Transverse colon (tissue), 4 donors: ENCODE results near the gene HDAC9. TPM values are rescaled to one million over a fixed set of nuclear protein-coding genes. Genes with fewer than 3 reads are reported as not detected.

Experiments used
- DNase-seq: peaks from one replicate; pipeline ENCODE4 v3.0.0-alpha.2; 2019
- H3K27ac ChIP-seq, 4 donors: fragments of 200-600 bp; sonication (generic); 2 replicates each; pipeline ENCODE4 v1.5.1; 2016 to 2018; ENCODE audit warnings: inconsistent platforms in 4 of 4
- H3K27me3 ChIP-seq: fragments of 200-600 bp; sonication (generic); 2 replicates; pipeline ENCODE4 v1.5.1; 2017; ENCODE audit warnings: inconsistent platforms
- H3K36me3 ChIP-seq, 4 donors: fragments of 200-600 bp; sonication (generic); 2 replicates each; pipeline ENCODE4 v1.5.1; 2017 to 2019; ENCODE audit warnings: inconsistent platforms in 4 of 4
- H3K4me1 ChIP-seq, 4 donors: fragments of 200-600 bp; sonication (generic); 2 replicates each; pipeline ENCODE4 v1.5.1; 2017 to 2020; ENCODE audit warnings: inconsistent platforms in 4 of 4
- H3K4me3 ChIP-seq, 4 donors: fragments of 200-600 bp; sonication (generic); 1 replicate in 1 of 4; 2 replicates in 3 of 4; pipeline versions ENCODE4 v1.5.1 to v1.6.1; 2017 to 2019; ENCODE audit warnings: inconsistent platforms in 4 of 4
- H3K9me3 ChIP-seq, 2 donors: fragments of 200-600 bp; sonication (generic); 2 replicates each; pipeline ENCODE4 v1.5.1; 2017 to 2019; ENCODE audit warnings: inconsistent platforms in 2 of 2
- EP300 ChIP-seq: sonication (generic); formaldehyde crosslinking; IDR thresholded peaks from one replicate; pipeline ENCODE4 v1.6.1; 2017; ENCODE audit warnings: antibody characterized with exemption, low read depth
- POLR2A ChIP-seq: fragments of 450-650 bp; IDR thresholded peaks from one replicate; pipeline ENCODE4 v1.6.1; 2016; ENCODE audit warnings: antibody characterized with exemption, mild to moderate bottlenecking, moderate library complexity
- POLR2AphosphoS5 ChIP-seq, 3 donors: sonication (generic); formaldehyde crosslinking; IDR thresholded peaks; one replicate each; pipeline ENCODE4 v1.6.1; 2016; ENCODE audit warnings: antibody characterized with exemption in 3 of 3
- WGBS, 2 donors: methylation state at CpG; one replicate each; pipeline ENCODE4 v1.1.5; 2018; ENCODE audit warnings: low coverage in 1 of 2; 5-methylcytosine and 5-hydroxymethylcytosine counted together
- in situ Hi-C, 4 donors: fragments of 200-750 bp; cut with MboI; loops; one replicate each; pipeline versions ENCODE4 v1.15.0 to v1.15.1; 2017; ENCODE audit warnings: low sequenced_read_pairs in 3 of 4, low pct_ligation_motif_present in 1 of 4, low pct_unique_long_range_greater_than_20kb in 1 of 4
- intact Hi-C: fragments of 100-400 bp; cut with DNase I; formaldehyde crosslinking; loops from one replicate; pipeline ENCODE4 v1.15.1; 2023; ENCODE audit warnings: low total_unique reads
- total RNA-seq, 4 donors: library from RNA; depleted of rRNA; stranded (reverse); fragments of >200 nt; gene quantifications; one replicate each; pipeline ENCODE4 v1.1.0, GENCODE V29; 2016
- TF ChIP-seq, protein P1 (sequence below), 5 experiments: fragments of 200-600 bp in 3 of 5; fragments of 450-650 bp in 2 of 5; sonication (generic) in 3 of 5; IDR thresholded peaks; 1 replicate in 2 of 5; 2 replicates in 3 of 5; pipeline ENCODE4 v1.5.1; 2016 to 2017; ENCODE audit warnings: antibody characterized with exemption in 5 of 5, inconsistent platforms in 3 of 5, mild to moderate bottlenecking in 2 of 5, moderate library complexity in 1 of 5

The HDAC9 gene
- total RNA-seq, 4 donors from 2014 or later, result 6.0 to 47.5 (median 33.7) TPM

DNA sequence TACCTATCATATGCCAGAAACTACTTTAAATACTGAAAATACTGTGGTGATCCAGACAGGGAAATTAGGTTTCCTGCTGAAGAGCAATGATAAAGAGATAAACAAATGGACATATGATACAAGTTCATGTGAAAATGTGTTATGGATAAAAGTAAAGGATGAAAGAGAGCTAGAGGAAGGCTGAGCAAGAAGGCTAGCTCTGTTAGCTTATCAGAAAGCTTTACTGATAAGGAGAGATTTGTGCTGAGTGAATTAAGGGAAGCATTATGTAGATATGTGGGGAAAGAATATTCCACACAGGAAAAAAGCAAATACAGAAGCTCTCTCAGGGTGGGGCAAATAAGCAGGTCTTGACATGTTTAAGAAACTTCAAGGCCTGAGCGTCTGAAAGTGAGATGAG is 308.4 kb downstream of the HDAC9 start:
- Histone ChIP-seq H3K36me3 (no peaks in the 10 kb centered on the region), H3K27ac (no peak overlapping the region), H3K4me3 (no peak overlapping the region), H3K4me1 (no peaks in the 10 kb centered on the region), H3K27me3 (no peaks in the 10 kb centered on the region), H3K9me3 (no peaks in the 10 kb centered on the region)
- intact Hi-C loops (no loop called here), in situ Hi-C loops (no loop called here)
- no peak for TF ChIP-seq POLR2AphosphoS5 (IDR thresholded peaks at IDR 0.05)
- no peak for TF ChIP-seq EP300
- 73 to 82% methylated on average over 1 of the region's 1 CpG for WGBS, 2 donors
- no peak for DNase-seq

DNA sequence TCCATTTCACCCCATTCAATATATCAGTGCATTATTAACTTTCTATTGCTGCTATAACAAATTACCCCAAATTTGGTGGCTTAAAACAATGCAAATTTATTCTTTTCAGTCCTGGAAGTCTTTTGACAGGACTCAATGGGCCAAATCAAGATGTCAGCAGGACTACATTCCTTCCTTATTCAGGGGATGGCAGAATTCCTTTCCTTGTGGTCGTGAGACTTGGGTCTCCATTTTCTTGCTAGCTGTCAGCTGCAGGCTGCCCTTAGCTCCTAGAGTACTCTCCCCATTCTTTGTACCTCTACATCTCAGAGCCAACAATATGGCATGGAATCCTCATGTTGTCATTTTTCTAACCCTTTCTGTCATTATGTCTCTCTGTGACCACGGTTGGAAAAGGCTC is 310.6 kb downstream of the HDAC9 start:
- intact Hi-C loops (no loop called here), in situ Hi-C loops (no loop called here)
- no peak for DNase-seq
- Histone ChIP-seq H3K27ac (no peak overlapping the region), H3K4me1 (no peaks in the 10 kb centered on the region), H3K27me3 (no peaks in the 10 kb centered on the region), H3K4me3 (no peak overlapping the region), H3K9me3 (no peaks in the 10 kb centered on the region), H3K36me3 (no peaks in the 10 kb centered on the region)
- 76 to 80% methylated on average over 1 to 2 of the region's 2 CpGs for WGBS, 2 donors
- TF ChIP-seq EP300 (no peak), POLR2AphosphoS5 (IDR thresholded peaks at IDR 0.05) (no peak), POLR2A (no peak)
- TF ChIP-seq, protein P1, sequence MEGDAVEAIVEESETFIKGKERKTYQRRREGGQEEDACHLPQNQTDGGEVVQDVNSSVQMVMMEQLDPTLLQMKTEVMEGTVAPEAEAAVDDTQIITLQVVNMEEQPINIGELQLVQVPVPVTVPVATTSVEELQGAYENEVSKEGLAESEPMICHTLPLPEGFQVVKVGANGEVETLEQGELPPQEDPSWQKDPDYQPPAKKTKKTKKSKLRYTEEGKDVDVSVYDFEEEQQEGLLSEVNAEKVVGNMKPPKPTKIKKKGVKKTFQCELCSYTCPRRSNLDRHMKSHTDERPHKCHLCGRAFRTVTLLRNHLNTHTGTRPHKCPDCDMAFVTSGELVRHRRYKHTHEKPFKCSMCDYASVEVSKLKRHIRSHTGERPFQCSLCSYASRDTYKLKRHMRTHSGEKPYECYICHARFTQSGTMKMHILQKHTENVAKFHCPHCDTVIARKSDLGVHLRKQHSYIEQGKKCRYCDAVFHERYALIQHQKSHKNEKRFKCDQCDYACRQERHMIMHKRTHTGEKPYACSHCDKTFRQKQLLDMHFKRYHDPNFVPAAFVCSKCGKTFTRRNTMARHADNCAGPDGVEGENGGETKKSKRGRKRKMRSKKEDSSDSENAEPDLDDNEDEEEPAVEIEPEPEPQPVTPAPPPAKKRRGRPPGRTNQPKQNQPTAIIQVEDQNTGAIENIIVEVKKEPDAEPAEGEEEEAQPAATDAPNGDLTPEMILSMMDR (IDR thresholded peaks at IDR 0.05), result no peak

DNA sequence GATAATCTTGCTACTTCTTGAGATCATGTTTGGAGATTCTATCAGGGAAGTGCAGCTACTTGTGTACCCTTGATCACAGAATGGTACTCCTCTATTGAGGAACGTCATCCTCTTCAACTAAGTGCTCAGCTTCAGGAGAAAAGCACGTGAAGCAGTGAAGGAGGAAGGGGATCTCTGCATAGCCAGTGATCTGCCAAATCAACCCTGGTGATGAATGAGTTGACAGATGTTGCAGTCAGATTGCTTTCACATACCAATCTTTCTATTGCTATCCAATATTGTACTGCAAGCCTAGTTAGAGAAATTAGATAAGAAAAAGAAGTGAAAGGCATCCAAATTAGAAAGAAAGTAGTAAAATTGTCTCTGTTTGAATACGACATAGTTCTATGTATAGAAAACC is 312.5 kb downstream of the HDAC9 start:
- whole genome bisulfite sequencing, 2 donors, result 81 to 82% methylated on average over 3 of the region's 3 CpGs
- no peak overlapping the region for H3K4me3 ChIP-seq
- in situ Hi-C loops, result no loop called here

DNA sequence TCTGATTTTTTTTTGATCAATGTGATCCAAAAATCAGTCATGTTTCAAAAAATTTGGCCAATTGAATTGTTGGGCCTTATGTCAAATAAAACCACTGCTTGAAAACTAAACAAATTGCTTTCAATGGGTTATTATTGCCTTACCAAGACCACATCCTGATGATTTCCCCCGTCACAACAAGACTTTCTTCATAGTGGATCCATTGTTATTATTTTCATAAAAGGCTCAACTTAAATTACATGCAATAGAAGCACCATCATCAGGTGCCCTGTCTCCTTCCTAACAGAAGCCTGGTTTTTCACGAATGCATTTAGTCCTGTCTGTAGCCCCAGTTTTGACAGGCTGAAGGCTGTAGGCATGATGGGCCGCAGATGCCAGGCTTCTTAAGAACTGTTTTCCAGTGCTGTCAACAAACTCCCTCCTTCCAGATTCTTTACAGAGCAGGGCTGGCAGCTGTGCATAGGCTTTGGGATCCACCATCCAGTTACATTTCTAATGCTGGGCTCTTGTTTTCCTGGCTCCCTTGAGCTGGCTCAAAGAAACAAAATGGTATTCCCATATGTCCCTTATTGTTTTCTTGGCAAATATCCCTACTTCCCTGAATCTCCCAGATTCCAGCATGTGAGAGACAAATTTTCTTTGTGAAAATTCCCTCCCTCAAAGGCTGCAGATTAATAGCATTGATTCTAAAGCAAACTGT is 319.9 kb downstream of the HDAC9 start:
- TF ChIP-seq POLR2A, result no peak
- no peak for TF ChIP-seq EP300
- 70 to 82% methylated on average over 3 of the region's 3 CpGs for WGBS, 2 donors
- Histone ChIP-seq H3K27ac (no peak overlapping the region), H3K9me3 (peaks cover 0 to 8% of the 10 kb centered on the region in 2 donors), H3K4me3 (no peak overlapping the region), H3K27me3 (no peaks in the 10 kb centered on the region), H3K36me3 (no peaks in the 10 kb centered on the region), H3K4me1 (no peaks in the 10 kb centered on the region)
- in situ Hi-C loops (no loop called here), intact Hi-C loops (no loop called here)
- DNase-seq, result no peak

More for the DNA sequence above, 312.5 kb downstream of the HDAC9 start:
- no peaks in the 10 kb centered on the region for H3K36me3 ChIP-seq
- intact Hi-C loops, result no loop called here
- no peaks in the 10 kb centered on the region for H3K4me1 ChIP-seq
- no peaks in the 10 kb centered on the region for H3K27me3 ChIP-seq
- H3K9me3 ChIP-seq, result peaks cover 0 to 8% of the 10 kb centered on the region in 2 donors
- no peak for DNase-seq
- TF ChIP-seq, protein P1 (IDR thresholded peaks at IDR 0.05), result no peak
- TF ChIP-seq EP300 (no peak), POLR2AphosphoS5 (IDR thresholded peaks at IDR 0.05) (no peak), POLR2A (no peak)
- no peak overlapping the region for H3K27ac ChIP-seq

DNA sequence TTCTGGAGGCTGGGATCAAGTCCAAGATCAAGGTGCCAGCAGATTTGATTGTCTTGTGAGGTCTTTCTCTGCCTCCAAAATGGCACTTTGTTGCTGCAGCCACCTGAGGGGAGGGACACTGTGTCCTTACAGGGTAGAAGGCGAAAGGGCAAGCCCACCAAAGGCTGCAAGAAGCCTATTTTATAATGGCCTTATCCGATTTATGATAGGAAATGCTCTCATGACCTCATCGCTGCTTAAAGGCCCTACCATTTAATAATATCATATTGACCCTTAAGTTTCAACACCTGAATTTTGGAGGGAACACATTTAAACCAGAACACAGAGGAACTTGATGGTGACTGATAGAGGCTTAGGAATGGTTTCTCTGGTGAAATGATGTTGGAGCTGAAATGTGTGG is 325.4 kb downstream of the HDAC9 start:
- Histone ChIP-seq H3K4me3 (no peak overlapping the region), H3K36me3 (no peaks in the 10 kb centered on the region), H3K27me3 (no peaks in the 10 kb centered on the region), H3K9me3 (no peaks in the 10 kb centered on the region), H3K27ac (no peak overlapping the region), H3K4me1 (no peaks in the 10 kb centered on the region)
- in situ Hi-C loops, result no loop called here
- intact Hi-C loops, result no loop called here
- 83 to 91% methylated on average over 1 to 3 of the region's 3 CpGs for WGBS, 2 donors
- TF ChIP-seq, protein P1 (IDR thresholded peaks at IDR 0.05), result no peak
- no peak for DNase-seq
